PC-3 (cell line): ENCODE results near the gene AFF2. TPM values are rescaled to one million over a fixed set of nuclear protein-coding genes. Genes with fewer than 3 reads are reported as not detected.

Experiments used
- ATAC-seq: fragments of 200-7000 bp; cut with Tn5 transposase; 2 replicates; pipeline ENCODE4 v1.9.1; 2020; ENCODE audit warnings: mild to moderate bottlenecking, moderate library complexity
- BruUV-seq: library from RNA; stranded (reverse); fragments of 400-500 nt; replicated peaks from 2 replicates; lab custom pipeline; 2021; lab: Mats Ljungman, UMichigan
- CTCF ChIA-PET: fragments of 300-600 bp; sonication (Branson Sonifier 250); formaldehyde crosslinking; loops from one replicate; lab custom pipeline; 2022; ENCODE audit warnings: antibody characterized with exemption; lab: Charles Lee
- POLR2A ChIA-PET: fragments of 300-600 bp; sonication (Branson Sonifier 250); formaldehyde crosslinking; loops from one replicate; lab custom pipeline; 2022; ENCODE audit warnings: antibody characterized with exemption; ENCODE audit not compliant: unreplicated experiment; lab: Charles Lee
- DNase-seq: peaks from one replicate; pipeline ENCODE4 v3.0.0-alpha.2; 2015
- H2AFZ ChIP-seq: fragments of 300-600 bp; sonication (generic); 2 replicates; pipeline ENCODE4 v1.6.0; 2016; ENCODE audit warnings: antibody characterized with exemption, low read length
- H3F3A ChIP-seq: fragments of 300-600 bp; sonication (generic); one replicate; pipeline ENCODE4 v1.6.0; 2017; ENCODE audit warnings: antibody characterized with exemption, low read length, control low read depth, mild to moderate bottlenecking; ENCODE audit not compliant: unreplicated experiment
- H3K27ac ChIP-seq: fragments of 300-600 bp; sonication (generic); 2 replicates; pipeline ENCODE4 v1.5.1; 2016; ENCODE audit warnings: mild to moderate bottlenecking, low read length
- H3K27me3 ChIP-seq: fragments of 300-600 bp; sonication (generic); 2 replicates; pipeline ENCODE4 v1.6.1; 2016; ENCODE audit warnings: low read length, mixed read lengths
- H3K36me3 ChIP-seq: fragments of 300-600 bp; sonication (generic); 2 replicates; pipeline ENCODE4 v1.6.1; 2016; ENCODE audit warnings: low read depth, mixed run types, low read length, mixed read lengths
- H3K4me1 ChIP-seq: fragments of 300-600 bp; sonication (generic); 2 replicates; pipeline ENCODE4 v1.5.1; 2016; ENCODE audit warnings: low read length; ENCODE audit not compliant: insufficient read depth
- H3K4me2 ChIP-seq: fragments of 300-600 bp; sonication (generic); 2 replicates; pipeline ENCODE4 v1.6.0; 2016; ENCODE audit warnings: low read length
- H3K4me3 ChIP-seq: fragments of 300-600 bp; sonication (generic); 2 replicates; pipeline ENCODE4 v1.5.1; 2016; ENCODE audit warnings: mild to moderate bottlenecking, low read length, mixed read lengths
- H3K79me2 ChIP-seq: fragments of 300-600 bp; sonication (generic); 2 replicates; pipeline ENCODE4 v1.6.1; 2017; ENCODE audit warnings: low read length, mixed read lengths
- H3K9ac ChIP-seq: fragments of 300-600 bp; sonication (generic); 2 replicates; pipeline ENCODE4 v1.6.0; 2016; ENCODE audit warnings: mild to moderate bottlenecking, low read length
- H3K9me2 ChIP-seq: fragments of 300-600 bp; sonication (generic); replicated peaks from 2 replicates; pipeline ENCODE4 v1.6.1; 2016; ENCODE audit warnings: mixed run types, low read length, mixed read lengths
- H3K9me3 ChIP-seq: fragments of 300-600 bp; sonication (generic); 2 replicates; pipeline ENCODE4 v1.6.1; 2016; ENCODE audit warnings: low read length, mixed read lengths
- H4K20me1 ChIP-seq: fragments of 300-600 bp; sonication (generic); 2 replicates; pipeline ENCODE4 v1.6.1; 2016; ENCODE audit warnings: low read length, mixed read lengths
- CTCF ChIP-seq: fragments of 300-600 bp; sonication (generic); conservative IDR thresholded peaks from 2 replicates; pipeline ENCODE4 v1.5.1; 2017; ENCODE audit warnings: antibody characterized with exemption, low read depth, mild to moderate bottlenecking, low read length
- EZH2 ChIP-seq: fragments of 300-600 bp; sonication (generic); IDR thresholded peaks from one replicate; pipeline ENCODE4 v1.6.1; 2017; ENCODE audit warnings: antibody characterized with exemption, mild to moderate bottlenecking, low read length; ENCODE audit not compliant: unreplicated experiment
- EZH2phosphoT487 ChIP-seq: fragments of 300-600 bp; sonication (generic); IDR thresholded peaks from 2 replicates; pipeline ENCODE4 v1.6.1; 2018; ENCODE audit warnings: mild to moderate bottlenecking, antibody characterized with exemption, low read length, borderline replicate concordance
- intact Hi-C: fragments of 100-400 bp; cut with micrococcal nuclease; formaldehyde crosslinking; loops from 2 replicates; pipeline ENCODE4 v1.9.0; 2023
- total RNA-seq: library from RNA; depleted of rRNA; stranded (reverse); fragments of >200 nt; gene quantifications from 2 replicates; pipeline ENCODE4 v1.2.3, GENCODE V29; 2014

AFF2 gene
- total RNA-seq, 1 experiment from 2014 or later = not detected

GRCh38 chrX:148523303-148524080 lies 23.1 kb downstream of the AFF2 start:
- Histone ChIP-seq H2AFZ (no peak overlapping the region), H3K4me3 (no peak overlapping the region), H3K4me2 (no peak overlapping the region), H3K36me3 (no peaks in the 10 kb centered on the region), H3F3A (no peaks in the 10 kb centered on the region), H4K20me1 (no peaks in the 10 kb centered on the region), H3K9me3 (no peaks in the 10 kb centered on the region), H3K79me2 (no peaks in the 10 kb centered on the region), H3K27ac (no peak overlapping the region), H3K4me1 (no peaks in the 10 kb centered on the region), H3K9me2 (no peaks in the 10 kb centered on the region), H3K9ac (no peak overlapping the region), H3K27me3 (no peaks in the 10 kb centered on the region)
- BruUV-seq = no TSS peak
- intact Hi-C loops = no loop called here
- ChIA-PET CTCF (no interaction called here), POLR2A (no interaction called here)
- TF ChIP-seq CTCF = no peak
- no peak for TF ChIP-seq EZH2phosphoT487
- TF ChIP-seq EZH2 = no peak
- ATAC-seq (no peak), DNase-seq (no peak)

- Histone ChIP-seq H3F3A (no peaks in the 10 kb centered on the region), H3K4me1 (no peaks in the 10 kb centered on the region), H3K4me3 (no peak overlapping the region), H3K9me2 (no peaks in the 10 kb centered on the region), H4K20me1 (no peaks in the 10 kb centered on the region), H3K4me2 (no peak overlapping the region), H3K36me3 (no peaks in the 10 kb centered on the region), H3K9me3 (no peaks in the 10 kb centered on the region), H3K9ac (no peak overlapping the region), H3K27ac (no peak overlapping the region), H3K27me3 (no peaks in the 10 kb centered on the region), H3K79me2 (no peaks in the 10 kb centered on the region), H2AFZ (no peak overlapping the region)
- intact Hi-C loops = no loop called here
- POLR2A ChIA-PET = no interaction called here
- TF ChIP-seq CTCF (peak; percentile 57), EZH2phosphoT487 (no peak), EZH2 (no peak)
- CTCF ChIA-PET = no interaction called here
- no TSS peak for BruUV-seq
- DNase-seq = peak; percentile 21
- ATAC-seq = no peak
Observed at GRCh38 chrX:148530464-148531077, 30.2 kb downstream of the AFF2 start.

- Histone ChIP-seq H3K4me1 (no peaks in the 10 kb centered on the region), H3K79me2 (no peaks in the 10 kb centered on the region), H3K27ac (no peak overlapping the region), H2AFZ (no peak overlapping the region), H3K4me3 (no peak overlapping the region), H4K20me1 (no peaks in the 10 kb centered on the region), H3F3A (no peaks in the 10 kb centered on the region), H3K36me3 (no peaks in the 10 kb centered on the region), H3K27me3 (no peaks in the 10 kb centered on the region), H3K9me3 (no peaks in the 10 kb centered on the region), H3K4me2 (no peak overlapping the region), H3K9ac (no peak overlapping the region), H3K9me2 (no peaks in the 10 kb centered on the region)
- ChIA-PET CTCF (no interaction called here), POLR2A (no interaction called here)
- BruUV-seq = no TSS peak
- DNase-seq (no peak), ATAC-seq (no peak)
- TF ChIP-seq CTCF (no peak), EZH2phosphoT487 (no peak), EZH2 (no peak)
- intact Hi-C loops = no loop called here
Observed at GRCh38 chrX:148534291-148534690, 33.9 kb downstream of the AFF2 start.
